SU-DHL-6 (cell line): ENCODE results near the gene MAP3K7.

Experiments
- H2AFZ ChIP-seq: fragments of 200-600 bp; sonication (generic); 2 replicates; pipeline ENCODE4 v1.6.1; 2014; ENCODE audit warnings: low read depth, mild to moderate bottlenecking, moderate library complexity, mixed read lengths, antibody characterized with exemption, low read length; ENCODE audit not compliant: severe bottlenecking
- H3F3A ChIP-seq: fragments of 200-600 bp; shearing (Covaris generic); 2 replicates; pipeline ENCODE4 v1.6.0; 2016; ENCODE audit warnings: antibody characterized with exemption, mild to moderate bottlenecking; ENCODE audit not compliant: insufficient read depth
- H3K27ac ChIP-seq: fragments of 200-600 bp; sonication (generic); 2 replicates; pipeline ENCODE4 v1.5.1; 2016; ENCODE audit warnings: low read depth, mild to moderate bottlenecking, low read length, moderate library complexity, mixed read lengths
- H3K27me3 ChIP-seq: fragments of 200-600 bp; sonication (generic), shearing (Covaris generic); 2 replicates; pipeline ENCODE4 v1.6.0; 2014; ENCODE audit warnings: mild to moderate bottlenecking, low read length
- H3K36me3 ChIP-seq: fragments of 200-600 bp; sonication (generic); 2 replicates; pipeline ENCODE4 v1.6.1; 2014; ENCODE audit warnings: mild to moderate bottlenecking, low read length, mixed read lengths
- H3K4me2 ChIP-seq: fragments of 300-600, 200-600 bp; shearing (Covaris generic), sonication (generic); 2 replicates; pipeline ENCODE4 v1.6.0; 2014; ENCODE audit warnings: low read length, low read depth, mild to moderate bottlenecking; ENCODE audit not compliant: poor library complexity, severe bottlenecking
- H3K4me3 ChIP-seq: fragments of 200-600 bp; sonication (generic); 2 replicates; pipeline ENCODE4 v1.5.1; 2014; ENCODE audit warnings: antibody characterized with exemption, low read length, mild to moderate bottlenecking, mixed read lengths; ENCODE audit not compliant: insufficient read depth, poor library complexity, severe bottlenecking
- H3K79me2 ChIP-seq: fragments of 200-600 bp; sonication (generic); 2 replicates; pipeline ENCODE4 v1.6.1; 2014; ENCODE audit warnings: mild to moderate bottlenecking, low read length, moderate library complexity; ENCODE audit not compliant: insufficient read depth
- H3K9ac ChIP-seq: fragments of 200-600 bp; sonication (generic); 2 replicates; pipeline ENCODE4 v1.7.0; 2014; ENCODE audit warnings: mild to moderate bottlenecking, low read length
- H3K9me2 ChIP-seq: fragments of 200-600 bp; sonication (generic); replicated peaks from 2 replicates; pipeline ENCODE4 v1.6.1; 2014; ENCODE audit warnings: low read length; ENCODE audit not compliant: insufficient read depth
- H3K9me3 ChIP-seq: fragments of 200-600 bp; sonication (generic); 2 replicates; pipeline ENCODE4 v1.6.1; 2014; ENCODE audit warnings: low read length, mixed read lengths; ENCODE audit not compliant: insufficient read depth
- H4K20me1 ChIP-seq: fragments of 200-600 bp; sonication (generic); 2 replicates; pipeline ENCODE4 v1.6.1; 2014; ENCODE audit warnings: low read depth, mild to moderate bottlenecking, antibody characterized with exemption, low read length, moderate library complexity, mixed read lengths
- EZH2phosphoT487 ChIP-seq: fragments of 200-600 bp; sonication (generic), shearing (Covaris generic); conservative IDR thresholded peaks from 2 replicates; pipeline ENCODE4 v1.6.1; 2018; ENCODE audit warnings: mild to moderate bottlenecking, antibody characterized with exemption, low read length, moderate library complexity, mixed read lengths
- TF ChIP-seq, protein P1 (sequence below): fragments of 200-600 bp; sonication (generic); IDR thresholded peaks from one replicate; pipeline ENCODE4 v1.5.1; 2017; ENCODE audit warnings: antibody characterized with exemption, mild to moderate bottlenecking, low read length, moderate library complexity; ENCODE audit not compliant: insufficient read depth, poor library complexity, severe bottlenecking

The MAP3K7 gene

DNA sequence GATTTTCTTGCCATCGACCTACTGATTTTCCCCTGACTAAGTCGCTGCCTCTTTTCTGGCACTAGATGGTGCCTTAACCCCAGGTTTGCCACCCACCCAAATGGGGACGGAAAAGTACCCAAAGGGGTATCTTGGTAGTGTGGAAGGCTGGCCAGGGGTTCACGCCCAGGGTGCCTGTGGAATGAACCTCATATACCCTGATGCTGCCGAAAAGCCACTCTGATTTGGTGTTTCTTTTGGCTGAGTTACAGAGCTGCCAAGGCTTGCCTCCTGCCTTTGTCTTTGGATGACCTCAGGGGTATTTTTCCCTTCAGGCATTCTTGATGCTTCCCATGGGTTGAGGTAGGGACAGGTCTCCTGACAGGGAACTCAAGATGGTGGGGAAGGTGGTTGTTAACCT, 78.1 kb downstream of the MAP3K7 start:
- Histone ChIP-seq H3K27me3 (no peaks in the 10 kb centered on the region), H3K9me2 (no peaks in the 10 kb centered on the region), H3K4me3 (no peak overlapping the region), H3K9me3 (no peaks in the 10 kb centered on the region), H3K36me3 (peaks cover 3% of the 10 kb centered on the region; the same call in 1 of the 2 replicates), H2AFZ (no peak overlapping the region), H3K79me2 (no peaks in the 10 kb centered on the region), H3F3A (no peaks in the 10 kb centered on the region), H4K20me1 (no peaks in the 10 kb centered on the region), H3K9ac (no peak overlapping the region), H3K4me2 (no peak overlapping the region), H3K27ac (no peak overlapping the region)
- TF ChIP-seq, protein P1, sequence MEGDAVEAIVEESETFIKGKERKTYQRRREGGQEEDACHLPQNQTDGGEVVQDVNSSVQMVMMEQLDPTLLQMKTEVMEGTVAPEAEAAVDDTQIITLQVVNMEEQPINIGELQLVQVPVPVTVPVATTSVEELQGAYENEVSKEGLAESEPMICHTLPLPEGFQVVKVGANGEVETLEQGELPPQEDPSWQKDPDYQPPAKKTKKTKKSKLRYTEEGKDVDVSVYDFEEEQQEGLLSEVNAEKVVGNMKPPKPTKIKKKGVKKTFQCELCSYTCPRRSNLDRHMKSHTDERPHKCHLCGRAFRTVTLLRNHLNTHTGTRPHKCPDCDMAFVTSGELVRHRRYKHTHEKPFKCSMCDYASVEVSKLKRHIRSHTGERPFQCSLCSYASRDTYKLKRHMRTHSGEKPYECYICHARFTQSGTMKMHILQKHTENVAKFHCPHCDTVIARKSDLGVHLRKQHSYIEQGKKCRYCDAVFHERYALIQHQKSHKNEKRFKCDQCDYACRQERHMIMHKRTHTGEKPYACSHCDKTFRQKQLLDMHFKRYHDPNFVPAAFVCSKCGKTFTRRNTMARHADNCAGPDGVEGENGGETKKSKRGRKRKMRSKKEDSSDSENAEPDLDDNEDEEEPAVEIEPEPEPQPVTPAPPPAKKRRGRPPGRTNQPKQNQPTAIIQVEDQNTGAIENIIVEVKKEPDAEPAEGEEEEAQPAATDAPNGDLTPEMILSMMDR = peak; percentile 53
- TF ChIP-seq EZH2phosphoT487 = no peak

DNA sequence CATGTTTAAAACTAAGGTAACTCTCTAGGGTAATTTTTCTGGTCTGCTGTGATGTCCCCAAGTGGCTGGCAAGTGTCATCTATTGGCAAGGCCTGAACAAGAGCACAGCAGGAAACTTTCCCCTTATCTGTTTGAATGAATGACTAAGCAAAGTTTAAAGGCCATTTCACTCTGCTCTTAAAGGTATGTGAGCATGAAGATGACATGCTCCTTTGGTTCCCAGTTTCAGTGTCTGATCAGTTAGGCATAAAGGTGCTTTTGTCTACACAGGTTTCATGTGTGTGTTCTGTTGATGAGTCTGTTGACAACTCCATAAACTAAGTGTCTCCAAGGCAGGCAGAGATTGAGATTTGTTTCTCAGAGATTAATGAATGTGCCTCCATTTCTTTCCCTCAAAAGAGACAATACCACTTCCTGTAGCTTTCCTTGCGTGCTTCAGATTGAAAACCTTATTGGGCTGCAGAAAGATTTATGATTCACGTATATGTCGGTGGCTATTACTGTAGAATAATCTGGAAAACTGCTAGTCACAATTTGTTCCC, 83.9 kb downstream of the MAP3K7 start:
- Histone ChIP-seq H3F3A (no peaks in the 10 kb centered on the region), H2AFZ (no peak overlapping the region), H3K4me3 (no peak overlapping the region), H3K9ac (no peak overlapping the region), H3K27me3 (no peaks in the 10 kb centered on the region), H3K27ac (no peak overlapping the region), H4K20me1 (no peaks in the 10 kb centered on the region), H3K9me3 (no peaks in the 10 kb centered on the region), H3K79me2 (no peaks in the 10 kb centered on the region), H3K9me2 (no peaks in the 10 kb centered on the region), H3K4me2 (no peak overlapping the region), H3K36me3 (no peaks in the 10 kb centered on the region)
- TF ChIP-seq, protein P1 = no peak
- no peak for TF ChIP-seq EZH2phosphoT487

DNA sequence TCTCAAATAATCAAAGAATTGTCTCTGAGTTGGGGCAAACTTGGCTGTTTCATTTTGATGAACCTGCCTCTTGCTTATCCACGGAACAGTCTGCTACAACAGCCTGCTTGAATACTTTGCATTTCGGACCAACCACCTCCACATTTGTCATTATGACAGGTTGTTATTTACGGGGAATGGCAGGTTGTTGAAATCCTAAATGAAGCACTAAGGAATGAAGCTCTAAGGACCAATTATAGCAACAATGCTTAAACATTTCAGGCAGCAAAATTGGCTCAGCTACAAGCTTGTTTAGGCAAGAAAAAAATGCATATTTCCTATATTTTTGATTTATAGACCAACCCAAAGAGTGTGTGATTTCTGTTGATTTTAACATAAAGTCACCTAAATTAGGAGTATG, 84.5 kb downstream of the MAP3K7 start:
- H3K27me3 ChIP-seq = no peaks in the 10 kb centered on the region
- no peak overlapping the region for H3K4me2 ChIP-seq
- H3K9ac ChIP-seq = no peak overlapping the region
- H3K36me3 ChIP-seq = no peaks in the 10 kb centered on the region
- no peaks in the 10 kb centered on the region for H3K9me2 ChIP-seq
- no peak overlapping the region for H2AFZ ChIP-seq
- no peaks in the 10 kb centered on the region for H3F3A ChIP-seq
- no peak for TF ChIP-seq EZH2phosphoT487
- no peak overlapping the region for H3K4me3 ChIP-seq
- H3K9me3 ChIP-seq = no peaks in the 10 kb centered on the region
- H3K79me2 ChIP-seq = no peaks in the 10 kb centered on the region
- no peaks in the 10 kb centered on the region for H4K20me1 ChIP-seq
- no peak overlapping the region for H3K27ac ChIP-seq

GRCh38 chr6:90500458-90500857, 86.4 kb downstream of the MAP3K7 start:
- Histone ChIP-seq H3F3A (no peaks in the 10 kb centered on the region), H4K20me1 (no peaks in the 10 kb centered on the region), H3K79me2 (no peaks in the 10 kb centered on the region), H3K27me3 (no peaks in the 10 kb centered on the region), H3K4me3 (no peak overlapping the region), H3K27ac (no peak overlapping the region), H3K9me2 (no peaks in the 10 kb centered on the region), H2AFZ (no peak overlapping the region), H3K9me3 (no peaks in the 10 kb centered on the region), H3K36me3 (no peaks in the 10 kb centered on the region), H3K9ac (no peak overlapping the region), H3K4me2 (no peak overlapping the region)
- TF ChIP-seq EZH2phosphoT487 = no peak
- TF ChIP-seq, protein P1 = no peak
